Nephron progenitor cell (in vitro differentiated cells): ENCODE data around the gene GRIK4.

Experiments used
- DNase-seq: peaks from one replicate; pipeline ENCODE4 v3.0.0; 2021
- H3K27ac Mint-ChIP-seq: 2 replicates; pipeline ENCODE4 v1.8.0; 2021; ENCODE audit warnings: mild to moderate bottlenecking, moderate library complexity, mixed read lengths
- H3K27me3 Mint-ChIP-seq: 2 replicates; pipeline ENCODE4 v1.8.0; 2021; ENCODE audit warnings: mild to moderate bottlenecking, low read depth, mixed read lengths; ENCODE audit not compliant: poor library complexity
- H3K36me3 Mint-ChIP-seq: 2 replicates; pipeline ENCODE4 v1.8.0; 2021; ENCODE audit warnings: low read depth, mixed read lengths
- H3K4me1 Mint-ChIP-seq: 2 replicates; pipeline ENCODE4 v1.8.0; 2021; ENCODE audit warnings: mixed read lengths
- H3K4me3 Mint-ChIP-seq: 2 replicates; pipeline ENCODE4 v1.8.0; 2021; ENCODE audit warnings: mild to moderate bottlenecking, moderate library complexity, mixed read lengths
- H3K9me3 Mint-ChIP-seq: 2 replicates; pipeline ENCODE4 v1.8.0; 2021; ENCODE audit warnings: mild to moderate bottlenecking, moderate library complexity, mixed read lengths
- CTCF ChIP-seq: fragments of 200-600 bp; sonication (generic); IDR thresholded peaks from 2 replicates; pipeline ENCODE4 v1.5.0; 2021; ENCODE audit warnings: antibody characterized with exemption

The GRIK4 gene

DNA sequence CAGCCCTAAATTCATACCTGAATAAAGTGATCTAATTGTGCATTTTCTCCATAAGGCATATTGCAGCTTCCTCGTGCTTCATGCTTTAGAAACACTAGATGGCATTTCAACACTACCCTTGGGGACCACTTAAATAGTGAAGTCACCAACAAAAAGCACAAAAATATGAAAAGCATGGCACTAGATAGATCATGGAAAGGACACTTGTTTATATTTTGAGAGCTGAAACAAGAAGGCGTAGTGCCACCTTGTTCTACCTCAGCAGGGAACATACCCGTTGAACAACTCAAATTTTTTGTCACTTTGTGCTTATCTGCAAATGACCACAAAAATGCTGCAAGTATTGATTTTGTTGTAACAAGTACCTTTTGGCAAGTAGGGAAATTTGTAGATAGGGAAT lies 521.0 kb downstream of the GRIK4 start:
- no peaks in the 10 kb centered on the region for H3K27me3 Mint-ChIP-seq
- no peak for TF ChIP-seq CTCF
- DNase-seq: no peak

DNA sequence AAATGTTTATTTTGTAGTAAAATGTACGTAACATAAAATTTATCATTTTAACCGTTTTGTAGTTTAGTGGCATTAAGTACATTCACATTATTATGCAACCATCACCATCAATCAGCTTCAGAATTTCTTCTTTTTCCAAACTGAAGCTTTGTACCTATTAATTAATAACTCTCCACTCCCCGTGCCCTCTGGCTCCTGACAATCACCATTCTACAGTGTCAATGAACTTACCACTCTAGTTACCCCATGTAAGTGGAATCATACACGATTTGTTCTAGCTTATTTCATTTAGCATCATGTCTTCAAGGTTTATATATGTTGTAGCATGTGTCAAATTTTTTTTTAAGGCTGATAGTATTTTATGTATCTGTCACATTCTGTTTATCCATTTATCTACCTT lies 522.1 kb downstream of the GRIK4 start:
- DNase-seq: no peak
- H3K27me3 Mint-ChIP-seq: no peaks in the 10 kb centered on the region
- H3K27ac Mint-ChIP-seq: no peak overlapping the region
- H3K36me3 Mint-ChIP-seq: no peaks in the 10 kb centered on the region
- no peaks in the 10 kb centered on the region for H3K9me3 Mint-ChIP-seq
- no peak overlapping the region for H3K4me3 Mint-ChIP-seq
- no peak for TF ChIP-seq CTCF
- H3K4me1 Mint-ChIP-seq: peaks cover 13% of the 10 kb centered on the region

More for the DNA sequence above, 521.0 kb downstream of the GRIK4 start:
- Mint-ChIP-seq H3K4me1 (peaks cover 7% of the 10 kb centered on the region), H3K9me3 (no peaks in the 10 kb centered on the region), H3K27ac (no peak overlapping the region), H3K36me3 (no peaks in the 10 kb centered on the region), H3K4me3 (no peak overlapping the region)

DNA sequence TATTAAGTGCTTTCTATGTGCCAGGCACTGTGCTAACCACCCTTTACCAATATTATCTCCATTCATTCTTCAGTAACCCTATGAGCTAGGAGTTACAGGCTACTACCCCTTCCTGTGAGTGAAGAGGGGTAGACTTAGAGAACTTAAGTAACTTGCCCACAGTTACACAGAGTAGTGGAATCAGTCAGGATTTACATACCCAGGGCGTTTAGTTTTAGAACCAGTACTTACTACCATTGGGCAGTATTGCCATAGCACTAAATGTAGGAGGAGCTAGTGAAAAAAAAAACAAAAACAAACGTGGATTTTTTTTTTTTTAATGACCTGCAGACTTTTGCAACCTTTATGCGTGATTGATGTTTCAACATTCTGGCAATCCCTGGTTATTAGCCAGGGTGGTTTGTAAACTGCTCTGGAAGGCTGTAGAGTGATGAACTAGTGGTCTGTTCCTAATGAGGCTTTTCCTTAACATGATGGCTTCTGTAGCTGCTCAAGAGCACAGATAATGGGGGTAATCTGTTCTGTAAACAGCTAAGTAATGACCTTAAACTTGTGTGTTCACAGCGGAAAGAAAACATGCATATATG lies 523.7 kb downstream of the GRIK4 start:
- H3K36me3 Mint-ChIP-seq: no peaks in the 10 kb centered on the region
- peaks cover 29% of the 10 kb centered on the region for H3K4me1 Mint-ChIP-seq
- TF ChIP-seq CTCF: no peak
- no peak overlapping the region for H3K4me3 Mint-ChIP-seq
- no peaks in the 10 kb centered on the region for H3K9me3 Mint-ChIP-seq
- no peak overlapping the region for H3K27ac Mint-ChIP-seq
- no peaks in the 10 kb centered on the region for H3K27me3 Mint-ChIP-seq
- no peak for DNase-seq

DNA sequence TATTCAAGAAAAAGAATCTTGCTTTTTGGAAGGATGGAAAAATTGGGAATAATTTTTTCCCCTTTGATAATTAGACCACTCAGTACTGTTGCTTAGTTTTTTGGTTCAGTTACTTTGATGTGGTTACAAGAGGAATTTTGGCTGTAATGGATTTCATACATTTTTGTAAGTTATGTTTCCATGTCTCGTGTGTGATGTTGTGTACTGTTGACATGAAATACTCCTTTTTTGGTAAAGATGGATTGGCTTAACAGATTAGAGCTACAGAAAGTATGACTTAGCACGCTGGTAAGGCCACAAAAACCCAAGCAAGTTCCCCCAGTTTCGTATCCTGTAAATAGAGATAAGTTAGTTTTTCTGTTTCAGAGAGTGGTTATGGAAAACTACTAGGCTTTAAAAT lies 524.2 kb downstream of the GRIK4 start:
- H3K27ac Mint-ChIP-seq: no peak overlapping the region
- H3K27me3 Mint-ChIP-seq: no peaks in the 10 kb centered on the region
- H3K4me1 Mint-ChIP-seq: peaks cover 34% of the 10 kb centered on the region
- no peak for DNase-seq
- TF ChIP-seq CTCF: no peak
- no peaks in the 10 kb centered on the region for H3K36me3 Mint-ChIP-seq
- H3K9me3 Mint-ChIP-seq: no peaks in the 10 kb centered on the region
- no peak overlapping the region for H3K4me3 Mint-ChIP-seq

- H3K4me1 Mint-ChIP-seq: peaks cover 45% of the 10 kb centered on the region
- TF ChIP-seq CTCF: no peak
- no peaks in the 10 kb centered on the region for H3K27me3 Mint-ChIP-seq
- H3K36me3 Mint-ChIP-seq: no peaks in the 10 kb centered on the region
- H3K27ac Mint-ChIP-seq: no peak overlapping the region
- DNase-seq: no peak
- H3K4me3 Mint-ChIP-seq: no peak overlapping the region
- H3K9me3 Mint-ChIP-seq: no peaks in the 10 kb centered on the region
These were observed 525.5 kb downstream of the GRIK4 start for GRCh38 chr11:121037016-121037415.
